Stimulated activated CD8-positive, alpha-beta memory T cell treated with anti-CD3 and anti-CD28 coated beads, Interleukin-12 subunit alpha, Interleukin-12 subunit beta, amount 100 ng/mL, for 1 hour (primary cell): Measurements from ENCODE around the gene COQ8B.
"Not testable (repeated sequence)": the region's sequence is repeated elsewhere in the genome, so short reads cannot be mapped to it uniquely, and the experiment has no call there.

Source experiments
- DNase-seq: peaks from one replicate; pipeline ENCODE4 v3.0.0-alpha.2; 2020; ENCODE audit warnings: low read depth

The COQ8B gene

GRCh38 chr19:40716482-40717324, at the start of gene COQ8B, which contains the start of gene ITPKC:
Gene COQ8B, minus strand, starts transcription at chr19:40716886. Its CDS starts 2,254 bp downstream, at chr19:40714632.
Gene ITPKC, plus strand, starts transcription at chr19:40717112. Its CDS starts 24 bp downstream, at chr19:40717136.
- peak; percentile 100 for DNase-seq

DNA sequence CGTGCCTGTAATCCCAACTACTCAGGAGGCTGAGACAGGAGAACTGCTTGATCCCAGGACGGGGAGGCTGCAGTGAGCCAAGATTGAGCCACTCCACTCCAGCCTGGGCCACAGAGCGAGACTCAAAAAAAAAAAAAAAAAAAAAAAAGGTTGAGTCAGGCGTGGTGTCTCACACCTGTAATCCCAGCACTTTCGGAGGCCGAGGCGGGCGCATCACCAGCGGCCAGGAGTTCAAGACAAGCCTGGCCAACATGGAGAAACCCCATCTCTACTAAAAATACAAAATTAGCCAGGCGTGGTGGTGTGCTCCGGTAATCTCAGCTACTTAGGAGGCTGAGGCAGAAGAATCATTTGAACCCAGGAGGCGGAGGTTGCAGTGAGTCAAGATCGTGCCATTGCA, 49.7 kb upstream of the COQ8B start:
- DNase-seq: not testable (repeated sequence)

- no peak for DNase-seq
These were observed 47.3 kb upstream of the COQ8B start for GRCh38 chr19:40763963-40764362.

DNA sequence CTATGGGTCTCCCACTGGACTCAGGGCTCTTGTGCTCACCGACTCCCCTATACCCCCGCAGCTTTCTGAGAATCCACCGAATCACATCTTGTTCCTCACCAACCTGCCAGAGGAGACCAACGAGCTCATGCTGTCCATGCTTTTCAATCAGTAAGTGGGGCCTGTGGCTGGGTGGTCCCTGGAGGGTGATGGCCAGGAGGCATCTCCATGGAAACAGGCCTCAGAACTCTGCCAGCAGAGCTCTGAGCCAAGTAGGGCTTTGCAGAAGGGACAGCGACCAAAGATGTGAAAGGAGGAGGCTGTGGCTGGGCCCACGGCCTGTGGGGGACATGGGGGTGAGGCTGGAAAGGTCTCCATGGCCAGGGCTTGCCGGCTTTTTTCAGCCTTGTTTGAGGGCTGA, 46.8 kb upstream of the COQ8B start:
- DNase-seq: no peak

GRCh38 chr19:40762754-40763470, 46.2 kb upstream of the COQ8B start:
- DNase-seq: no peak

GRCh38 chr19:40759352-40759751, 42.7 kb upstream of the COQ8B start:
- DNase-seq: no peak

- DNase-seq: no peak
These were observed 41.8 kb upstream of the COQ8B start for GRCh38 chr19:40758491-40758890.

DNA sequence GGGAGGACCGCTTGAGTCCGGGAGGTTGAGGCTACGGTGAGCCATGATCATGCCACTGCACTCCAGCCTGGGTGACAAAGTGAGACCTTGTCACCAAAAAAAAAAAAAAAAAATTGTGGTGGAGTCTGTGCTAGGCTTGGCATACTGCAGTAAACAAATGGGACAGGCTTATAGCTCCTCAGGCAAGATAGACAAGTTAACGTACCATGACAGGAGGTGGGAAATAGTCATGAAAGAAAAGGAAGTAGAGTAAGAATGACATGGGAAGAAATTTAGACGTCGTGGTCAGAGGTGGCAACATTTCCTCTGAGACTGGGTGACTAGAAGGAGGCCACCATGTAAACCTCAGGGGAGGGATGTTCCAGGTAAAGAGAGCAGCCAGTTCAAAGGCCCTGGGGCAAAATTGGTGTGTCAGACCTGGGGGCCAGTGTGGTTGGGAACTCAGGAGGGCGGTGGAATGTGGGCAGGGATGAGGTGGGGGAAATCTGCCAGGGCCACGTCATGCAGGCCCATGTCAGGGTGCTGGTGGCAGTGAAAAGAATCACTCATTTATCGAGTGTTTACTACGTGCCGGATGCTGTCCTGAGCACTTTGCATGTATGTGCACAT, 39.9 kb upstream of the COQ8B start:
- no peak for DNase-seq

DNA sequence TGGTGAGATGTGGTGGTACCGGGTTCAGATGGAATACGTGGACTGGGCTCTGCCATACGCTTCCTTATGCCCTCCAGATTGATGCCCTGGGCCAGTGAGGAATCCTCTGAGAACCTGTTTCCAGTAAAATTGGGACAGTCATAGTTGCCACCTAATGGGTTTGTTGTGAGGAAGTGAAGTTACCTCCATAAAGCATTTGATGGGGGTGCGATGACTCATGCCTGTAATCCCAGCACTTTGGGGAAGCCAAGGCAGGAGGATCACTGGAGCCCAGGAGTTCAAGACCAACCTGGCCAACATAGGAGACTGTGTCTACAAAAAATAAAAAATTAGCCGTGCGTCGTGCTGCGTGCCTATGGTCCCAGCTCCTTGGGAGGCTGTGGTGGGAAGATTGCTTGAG, 39.1 kb upstream of the COQ8B start:
- DNase-seq: no peak

GRCh38 chr19:40755248-40755624, 38.5 kb upstream of the COQ8B start:
- DNase-seq: no peak

GRCh38 chr19:40754611-40755247, 38.0 kb upstream of the COQ8B start:
- DNase-seq: no peak

DNA sequence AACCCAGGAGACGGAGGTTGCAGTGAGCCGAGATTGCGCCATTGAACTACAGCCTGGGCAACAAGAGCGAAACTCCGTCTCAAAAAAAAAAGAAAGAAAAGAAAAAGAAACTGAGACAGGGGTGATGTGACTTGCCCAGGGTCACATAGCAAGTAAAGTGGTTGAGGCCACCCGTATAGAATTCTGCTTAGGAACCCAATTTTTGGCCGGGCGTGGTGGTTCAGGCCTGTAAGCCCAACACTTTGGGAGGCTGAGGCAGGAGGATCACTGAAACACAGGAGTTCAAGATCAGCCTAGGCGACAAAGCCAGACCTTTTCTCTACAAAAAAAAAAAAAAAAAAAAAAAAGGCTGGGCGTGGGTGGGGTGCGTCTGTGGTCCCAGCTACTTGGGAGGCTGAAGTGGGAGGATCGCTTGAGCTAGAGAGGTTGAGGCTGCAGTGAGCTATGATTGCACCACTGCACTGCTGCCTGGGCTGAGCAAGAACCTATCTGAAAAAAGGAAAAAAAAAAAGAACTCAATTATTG, 35.6 kb upstream of the COQ8B start:
- DNase-seq: no peak

GRCh38 chr19:40750874-40751537, 34.3 kb upstream of the COQ8B start, which contains the start of gene SNRPA:
Gene SNRPA, plus strand, starts transcription at chr19:40751203. Its CDS starts 206 bp downstream, at chr19:40751409.
- peak; percentile 93 for DNase-seq

GRCh38 chr19:40750058-40750873, 33.6 kb upstream of the COQ8B start, which contains the start of gene ACTMAP:
Gene ACTMAP, minus strand, starts transcription at chr19:40750477. Its CDS starts 674 bp downstream, at chr19:40749803.
- DNase-seq: peak; percentile 99

- no peak for DNase-seq
These were observed 30.9 kb upstream of the COQ8B start for GRCh38 chr19:40747536-40747935.

GRCh38 chr19:40745402-40745780, 28.7 kb upstream of the COQ8B start:
- no peak for DNase-seq

DNA sequence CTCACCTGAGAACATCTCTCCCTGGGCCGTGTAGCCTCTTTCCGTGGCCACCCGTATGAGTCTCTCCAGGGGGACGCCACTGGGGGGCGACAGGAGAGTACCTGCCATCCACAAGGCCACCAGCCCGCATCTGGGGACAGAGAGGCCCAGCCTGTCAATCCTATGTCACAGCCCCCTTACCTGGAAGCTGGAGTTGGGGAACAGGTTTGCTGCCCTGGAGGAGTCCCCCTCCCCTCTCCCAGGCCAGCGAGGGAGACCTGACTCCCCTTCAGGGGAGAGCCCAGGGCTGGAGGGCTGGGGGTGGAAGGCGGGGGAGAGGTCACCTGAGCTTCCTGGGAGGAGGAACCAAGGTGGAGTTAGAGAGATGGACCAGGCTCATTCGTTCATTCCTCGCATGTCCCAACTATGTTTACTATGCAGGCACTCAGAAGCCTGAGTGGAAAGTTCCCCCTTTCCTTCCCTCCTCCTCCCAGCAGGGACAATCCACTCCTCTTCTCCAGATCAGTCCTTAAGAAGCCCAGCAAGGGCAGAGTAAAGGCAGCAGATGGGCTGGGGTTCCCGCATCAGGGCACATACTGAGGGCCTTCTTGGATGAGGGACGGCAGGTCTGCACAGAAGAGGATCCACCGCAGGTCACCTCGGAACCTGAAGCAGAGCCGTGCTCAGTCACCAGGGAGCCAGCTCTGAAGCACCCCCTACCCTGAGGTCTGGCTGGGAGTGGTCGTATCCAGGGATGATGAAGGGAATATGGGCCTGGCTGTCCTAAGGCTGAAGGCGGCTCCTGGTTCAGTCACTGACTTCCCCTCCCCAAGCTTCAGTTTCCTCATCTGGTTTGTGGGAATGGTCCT, 28.1 kb upstream of the COQ8B start:
- no peak for DNase-seq

GRCh38 chr19:40743926-40744325, 27.2 kb upstream of the COQ8B start:
- no peak for DNase-seq

DNA sequence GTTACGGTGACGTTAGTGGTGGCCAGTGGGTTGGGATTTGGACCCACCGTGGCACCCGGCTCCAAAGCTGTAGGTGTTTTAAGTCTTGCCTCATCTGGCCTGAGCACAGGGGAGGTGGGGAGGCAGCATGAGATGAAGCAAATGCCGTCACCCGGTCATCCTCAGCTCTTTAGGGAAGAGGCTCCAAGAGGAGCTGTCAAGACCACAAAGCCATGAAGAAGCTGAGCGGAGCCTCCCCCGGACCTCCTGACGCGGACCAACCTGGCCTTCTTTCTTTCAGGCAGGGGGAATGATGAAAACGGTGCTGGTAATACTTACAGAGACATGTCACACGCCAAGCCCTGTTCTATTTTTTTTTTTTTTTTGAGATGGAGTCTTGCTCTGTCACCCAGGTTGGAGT, 26.2 kb upstream of the COQ8B start:
- no peak for DNase-seq

DNA sequence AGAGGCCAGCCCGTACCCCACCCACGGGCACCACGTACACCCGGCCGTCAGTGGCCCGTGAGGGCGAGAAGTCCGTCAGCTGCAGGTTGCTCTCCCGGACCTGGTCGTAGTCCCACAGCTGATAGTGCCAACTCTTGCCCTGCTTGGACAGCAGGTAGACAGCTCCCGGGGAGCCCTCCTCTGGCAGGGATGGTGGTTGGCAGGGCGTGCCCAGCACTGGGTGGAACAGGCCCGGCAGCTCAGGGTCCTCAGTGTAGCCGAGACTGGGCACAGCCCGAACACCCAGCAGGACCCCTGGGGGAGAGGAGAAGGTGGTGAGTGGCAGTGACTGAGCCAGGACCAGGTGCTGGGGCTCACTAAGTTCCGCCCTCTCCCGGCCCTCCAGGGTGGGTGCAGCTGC, 25.8 kb upstream of the COQ8B start:
- no peak for DNase-seq
